Measurements from ENCODE around the gene MANEA.

DNA sequence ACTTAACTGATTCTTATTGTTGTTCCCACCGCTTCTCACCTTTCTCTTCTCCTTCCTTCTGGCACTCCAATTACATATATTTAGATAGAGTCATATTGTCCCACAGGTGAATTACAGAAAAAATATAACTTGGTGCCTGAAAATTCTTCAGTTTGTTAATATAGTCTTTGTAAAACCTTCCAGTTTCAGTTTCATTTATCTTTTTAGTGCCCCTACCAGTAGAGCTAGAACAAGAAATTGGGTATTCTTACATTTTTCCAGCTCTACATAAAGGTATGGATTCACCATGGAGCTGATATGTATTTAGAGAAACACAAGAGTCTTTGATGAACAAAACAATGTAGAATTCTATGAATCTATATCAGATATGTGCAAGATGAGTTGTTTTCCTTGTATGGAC is 10.7 kb downstream of the MANEA start:
- TF ChIP-seq EZH2 (IDR thresholded peaks at IDR 0.05; ENCODE audit: low read depth, low read length, severe bottlenecking) (no peak), POLR2AphosphoS5 (IDR thresholded peaks at IDR 0.05; ENCODE audit: low read depth, low read length) (no peak), MAX (IDR thresholded peaks at IDR 0.05) (no peak), GABPA (IDR thresholded peaks at IDR 0.05; ENCODE audit: borderline replicate concordance, insufficient read depth, low read length) (no peak), HDAC6 (IDR thresholded peaks at IDR 0.05; ENCODE audit: low read depth, low read length) (no peak), JUN (IDR thresholded peaks at IDR 0.05; ENCODE audit: low read depth, low read length) (no peak), POLR2A (IDR thresholded peaks at IDR 0.05; ENCODE audit: control extremely low read depth in 1 of 2, low read depth in 2 of 2, low read length in 2 of 2) (no peak)
- TF ChIP-seq, protein P1, sequence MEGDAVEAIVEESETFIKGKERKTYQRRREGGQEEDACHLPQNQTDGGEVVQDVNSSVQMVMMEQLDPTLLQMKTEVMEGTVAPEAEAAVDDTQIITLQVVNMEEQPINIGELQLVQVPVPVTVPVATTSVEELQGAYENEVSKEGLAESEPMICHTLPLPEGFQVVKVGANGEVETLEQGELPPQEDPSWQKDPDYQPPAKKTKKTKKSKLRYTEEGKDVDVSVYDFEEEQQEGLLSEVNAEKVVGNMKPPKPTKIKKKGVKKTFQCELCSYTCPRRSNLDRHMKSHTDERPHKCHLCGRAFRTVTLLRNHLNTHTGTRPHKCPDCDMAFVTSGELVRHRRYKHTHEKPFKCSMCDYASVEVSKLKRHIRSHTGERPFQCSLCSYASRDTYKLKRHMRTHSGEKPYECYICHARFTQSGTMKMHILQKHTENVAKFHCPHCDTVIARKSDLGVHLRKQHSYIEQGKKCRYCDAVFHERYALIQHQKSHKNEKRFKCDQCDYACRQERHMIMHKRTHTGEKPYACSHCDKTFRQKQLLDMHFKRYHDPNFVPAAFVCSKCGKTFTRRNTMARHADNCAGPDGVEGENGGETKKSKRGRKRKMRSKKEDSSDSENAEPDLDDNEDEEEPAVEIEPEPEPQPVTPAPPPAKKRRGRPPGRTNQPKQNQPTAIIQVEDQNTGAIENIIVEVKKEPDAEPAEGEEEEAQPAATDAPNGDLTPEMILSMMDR (IDR thresholded peaks at IDR 0.05; ENCODE audit: control extremely low read depth in 1 of 3, insufficient read depth in 1 of 3, low read depth in 1 of 3, low read length in 3 of 3), result no peak
- TF ChIP-seq, protein P2, sequence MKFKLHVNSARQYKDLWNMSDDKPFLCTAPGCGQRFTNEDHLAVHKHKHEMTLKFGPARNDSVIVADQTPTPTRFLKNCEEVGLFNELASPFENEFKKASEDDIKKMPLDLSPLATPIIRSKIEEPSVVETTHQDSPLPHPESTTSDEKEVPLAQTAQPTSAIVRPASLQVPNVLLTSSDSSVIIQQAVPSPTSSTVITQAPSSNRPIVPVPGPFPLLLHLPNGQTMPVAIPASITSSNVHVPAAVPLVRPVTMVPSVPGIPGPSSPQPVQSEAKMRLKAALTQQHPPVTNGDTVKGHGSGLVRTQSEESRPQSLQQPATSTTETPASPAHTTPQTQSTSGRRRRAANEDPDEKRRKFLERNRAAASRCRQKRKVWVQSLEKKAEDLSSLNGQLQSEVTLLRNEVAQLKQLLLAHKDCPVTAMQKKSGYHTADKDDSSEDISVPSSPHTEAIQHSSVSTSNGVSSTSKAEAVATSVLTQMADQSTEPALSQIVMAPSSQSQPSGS (IDR thresholded peaks at IDR 0.05; ENCODE audit: low read length), result no peak
